Neural crest cell (in vitro differentiated cells): ENCODE measurements around the gene CGB2. TPM values are rescaled to one million over a fixed set of nuclear protein-coding genes. Genes with fewer than 3 reads are reported as not detected.
A peak's percentile ranks its signal among the peaks of the same experiment; 100 is the strongest.
"Not testable (repeated sequence)": the region's sequence is repeated elsewhere in the genome, so short reads cannot be mapped to it uniquely, and the experiment has no call there.

ENCODE experiments used
- DNase-seq: peaks from one replicate; pipeline ENCODE4 v3.0.0; 2021; ENCODE audit warnings: low read depth, mixed read lengths, low spot score
- H3K27ac Mint-ChIP-seq: one replicate; pipeline ENCODE4 v1.8.0; 2021; ENCODE audit warnings: mild to moderate bottlenecking, mixed read lengths; ENCODE audit not compliant: unreplicated experiment
- H3K27me3 Mint-ChIP-seq: 2 replicates; pipeline ENCODE4 v1.8.0; 2021; ENCODE audit warnings: low read depth, mild to moderate bottlenecking, mixed read lengths
- H3K36me3 Mint-ChIP-seq: 2 replicates; pipeline ENCODE4 v1.8.0; 2021; ENCODE audit warnings: low read depth, mild to moderate bottlenecking, mixed read lengths
- H3K4me1 Mint-ChIP-seq: 2 replicates; pipeline ENCODE4 v1.8.0; 2021; ENCODE audit warnings: mixed read lengths
- H3K4me3 Mint-ChIP-seq: one replicate; pipeline ENCODE4 v1.8.0; 2021; ENCODE audit warnings: mild to moderate bottlenecking, mixed read lengths
- H3K9me3 Mint-ChIP-seq: 2 replicates; pipeline ENCODE4 v1.8.0; 2021; ENCODE audit warnings: mixed read lengths
- total RNA-seq: library from RNA; stranded (reverse); gene quantifications from 2 replicates; pipeline ENCODE4 v1.2.1, GENCODE V29; 2021
- TF ChIP-seq, protein P1 (sequence below): fragments of 200-600 bp; sonication (generic); conservative IDR thresholded peaks from 2 replicates; pipeline ENCODE4 v1.5.0; 2021; ENCODE audit warnings: antibody characterized with exemption, mild to moderate bottlenecking

Gene CGB2
- total RNA-seq, 1 donor from 2014 or later = not detected

GRCh38 chr19:49036815-49037214 is 5.1 kb downstream of the CGB2 start, which contains the start of gene CGB1:
CGB1 (minus strand) TSS chr19:49036895; CDS start chr19:49036711, 184 bp downstream.
- H3K27me3 Mint-ChIP-seq, H3K4me3 Mint-ChIP-seq, H3K27ac Mint-ChIP-seq, H3K4me1 Mint-ChIP-seq, DNase-seq, H3K9me3 Mint-ChIP-seq, H3K36me3 Mint-ChIP-seq: not testable (repeated sequence)
- TF ChIP-seq, protein P1, sequence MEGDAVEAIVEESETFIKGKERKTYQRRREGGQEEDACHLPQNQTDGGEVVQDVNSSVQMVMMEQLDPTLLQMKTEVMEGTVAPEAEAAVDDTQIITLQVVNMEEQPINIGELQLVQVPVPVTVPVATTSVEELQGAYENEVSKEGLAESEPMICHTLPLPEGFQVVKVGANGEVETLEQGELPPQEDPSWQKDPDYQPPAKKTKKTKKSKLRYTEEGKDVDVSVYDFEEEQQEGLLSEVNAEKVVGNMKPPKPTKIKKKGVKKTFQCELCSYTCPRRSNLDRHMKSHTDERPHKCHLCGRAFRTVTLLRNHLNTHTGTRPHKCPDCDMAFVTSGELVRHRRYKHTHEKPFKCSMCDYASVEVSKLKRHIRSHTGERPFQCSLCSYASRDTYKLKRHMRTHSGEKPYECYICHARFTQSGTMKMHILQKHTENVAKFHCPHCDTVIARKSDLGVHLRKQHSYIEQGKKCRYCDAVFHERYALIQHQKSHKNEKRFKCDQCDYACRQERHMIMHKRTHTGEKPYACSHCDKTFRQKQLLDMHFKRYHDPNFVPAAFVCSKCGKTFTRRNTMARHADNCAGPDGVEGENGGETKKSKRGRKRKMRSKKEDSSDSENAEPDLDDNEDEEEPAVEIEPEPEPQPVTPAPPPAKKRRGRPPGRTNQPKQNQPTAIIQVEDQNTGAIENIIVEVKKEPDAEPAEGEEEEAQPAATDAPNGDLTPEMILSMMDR = peak; percentile 54

GRCh38 chr19:49038111-49038510 is 6.4 kb downstream of the CGB2 start:
- H3K36me3 Mint-ChIP-seq, H3K4me1 Mint-ChIP-seq, H3K4me3 Mint-ChIP-seq, DNase-seq, H3K27ac Mint-ChIP-seq, H3K27me3 Mint-ChIP-seq, H3K9me3 Mint-ChIP-seq: not testable (repeated sequence)

DNA sequence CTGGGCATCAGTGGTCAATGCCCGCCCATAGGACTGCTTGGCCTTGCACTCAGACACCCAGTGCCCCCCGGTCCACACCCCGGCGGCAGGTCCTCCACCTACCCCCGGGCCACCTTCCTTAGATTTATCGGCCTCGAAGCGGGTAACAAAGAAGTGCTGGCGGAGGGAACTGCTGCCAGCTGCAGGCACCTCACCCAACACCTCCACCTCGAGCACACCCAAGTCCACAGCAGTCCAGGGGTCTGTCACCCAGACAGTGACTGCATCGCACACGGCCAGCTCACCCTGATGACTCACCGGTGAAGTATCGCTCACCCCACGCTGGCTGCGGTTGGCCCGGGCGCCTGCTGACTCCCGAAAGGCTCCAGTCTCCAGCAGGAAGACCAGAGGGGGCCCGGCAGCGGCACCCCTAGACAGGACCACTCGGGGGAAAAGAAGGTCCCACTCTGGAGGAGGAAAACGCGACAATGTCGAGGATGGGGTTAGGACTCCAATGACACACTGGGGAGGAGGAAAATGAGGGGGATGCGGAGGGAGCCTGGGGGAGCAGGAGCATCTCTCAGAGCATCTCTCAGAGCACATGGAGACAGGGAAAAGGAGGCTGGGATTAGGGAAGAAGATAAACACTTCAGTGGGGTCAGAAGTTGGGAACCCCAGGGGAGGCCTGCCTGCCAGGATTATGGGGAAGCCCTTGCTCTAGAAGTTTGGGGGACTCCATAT is 7.0 kb downstream of the CGB2 start:
- not testable (repeated sequence) for H3K27ac Mint-ChIP-seq, H3K27me3 Mint-ChIP-seq, H3K9me3 Mint-ChIP-seq, H3K4me1 Mint-ChIP-seq, H3K4me3 Mint-ChIP-seq, DNase-seq, H3K36me3 Mint-ChIP-seq

DNA sequence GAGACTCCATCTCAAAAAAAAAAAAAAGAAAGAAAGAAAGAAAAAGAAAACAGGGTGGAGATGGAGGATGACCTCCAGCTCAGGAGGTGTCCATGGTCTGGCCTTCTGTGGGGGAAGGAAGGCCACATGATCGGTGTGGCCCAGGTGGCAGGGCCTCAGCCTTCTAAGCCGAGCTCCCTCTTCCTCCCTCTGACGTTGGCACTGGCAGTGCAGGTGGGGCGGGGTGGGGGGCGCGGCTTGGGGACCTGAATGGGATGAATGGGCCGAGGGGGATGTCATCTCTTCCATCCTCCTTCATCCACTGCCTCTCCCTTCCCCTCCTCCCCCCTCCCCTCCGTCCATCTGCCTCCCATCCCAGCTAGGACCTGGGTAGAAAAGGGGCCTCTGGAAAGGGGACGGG is 8.0 kb downstream of the CGB2 start:
- H3K4me3 Mint-ChIP-seq, DNase-seq, H3K4me1 Mint-ChIP-seq, H3K36me3 Mint-ChIP-seq, H3K9me3 Mint-ChIP-seq, H3K27ac Mint-ChIP-seq, H3K27me3 Mint-ChIP-seq: not testable (repeated sequence)

DNA sequence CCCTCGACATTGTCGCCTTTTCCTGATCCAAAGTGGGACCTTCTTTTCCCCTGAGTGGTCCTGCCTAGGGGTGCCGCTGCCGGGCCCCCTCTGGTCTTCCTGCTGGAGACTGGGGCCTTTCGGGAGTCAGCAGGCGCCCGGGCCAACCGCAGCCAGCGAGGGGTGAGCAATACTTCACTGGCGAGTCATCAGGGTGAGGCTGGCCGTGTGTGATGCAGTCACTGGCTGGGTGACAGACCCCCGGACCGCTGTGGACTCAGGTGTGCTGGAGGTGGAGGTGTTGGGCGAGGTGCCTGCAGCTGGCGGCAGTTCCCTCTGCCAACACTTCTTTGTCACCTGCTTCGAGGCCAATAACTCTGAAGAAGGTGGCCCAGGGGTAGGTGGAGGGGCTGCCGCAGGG is 10.5 kb downstream of the CGB2 start:
- H3K4me1 Mint-ChIP-seq = no peaks in the 10 kb centered on the region
- TF ChIP-seq, protein P1 = no peak
- no peak for DNase-seq
- no peak overlapping the region for H3K4me3 Mint-ChIP-seq
- H3K27me3 Mint-ChIP-seq = no peaks in the 10 kb centered on the region
- no peak overlapping the region for H3K27ac Mint-ChIP-seq
- no peaks in the 10 kb centered on the region for H3K36me3 Mint-ChIP-seq
- no peaks in the 10 kb centered on the region for H3K9me3 Mint-ChIP-seq

DNA sequence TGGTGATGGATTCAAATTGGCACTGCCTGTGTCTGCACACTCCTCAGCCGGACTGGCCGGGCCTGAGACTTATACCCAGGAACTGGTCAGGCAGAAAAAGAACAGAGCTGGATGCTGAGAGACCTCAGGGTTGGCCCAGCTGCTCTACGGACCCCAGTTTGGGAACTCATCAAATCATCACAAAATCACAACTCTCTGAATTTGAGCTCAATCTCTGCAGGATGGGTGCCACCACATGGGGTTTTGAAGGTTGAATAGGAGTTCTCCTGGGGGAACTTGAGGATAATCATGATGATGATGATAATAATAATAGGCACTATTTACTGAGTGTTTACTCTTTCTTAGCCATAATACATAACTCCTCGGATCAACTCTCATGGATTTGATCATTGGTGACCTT is 11.0 kb downstream of the CGB2 start:
- H3K4me3 Mint-ChIP-seq, H3K27ac Mint-ChIP-seq, H3K9me3 Mint-ChIP-seq, H3K36me3 Mint-ChIP-seq, DNase-seq, H3K4me1 Mint-ChIP-seq, H3K27me3 Mint-ChIP-seq: not testable (repeated sequence)

GRCh38 chr19:49043548-49043947 is 11.9 kb downstream of the CGB2 start, which contains the start of gene CGB5:
CGB5 (plus strand) TSS chr19:49043848; CDS start chr19:49044210, 362 bp downstream.
- H3K9me3 Mint-ChIP-seq, H3K27ac Mint-ChIP-seq, H3K27me3 Mint-ChIP-seq, H3K4me3 Mint-ChIP-seq, H3K36me3 Mint-ChIP-seq, H3K4me1 Mint-ChIP-seq, DNase-seq: not testable (repeated sequence)

GRCh38 chr19:49049011-49049410 is 17.3 kb downstream of the CGB2 start, which contains the start of gene CGB8:
CGB8 (minus strand) TSS chr19:49049111; CDS start chr19:49048739, 372 bp downstream.
- H3K9me3 Mint-ChIP-seq, H3K27me3 Mint-ChIP-seq, H3K36me3 Mint-ChIP-seq, H3K4me1 Mint-ChIP-seq, H3K4me3 Mint-ChIP-seq, H3K27ac Mint-ChIP-seq, DNase-seq: not testable (repeated sequence)

DNA sequence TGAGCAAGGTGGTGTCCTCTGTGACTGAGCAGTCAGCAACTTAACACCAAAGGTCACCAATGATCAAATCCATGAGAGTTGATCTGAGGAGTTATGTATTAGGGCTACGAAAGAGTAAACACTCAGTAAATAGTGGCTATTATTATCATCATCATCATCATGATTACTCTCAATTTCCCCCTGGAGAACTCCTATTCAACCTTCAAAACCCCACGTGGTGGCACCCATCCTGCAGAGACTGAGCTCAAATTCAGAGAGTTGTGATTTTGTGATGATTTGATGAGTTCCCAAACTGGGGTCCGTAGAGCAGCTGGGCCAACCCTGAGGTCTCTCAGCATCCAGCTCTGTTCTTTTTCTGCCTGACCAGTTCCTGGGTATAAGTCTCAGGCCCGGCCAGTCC is 18.1 kb downstream of the CGB2 start:
- H3K36me3 Mint-ChIP-seq, H3K4me3 Mint-ChIP-seq, H3K4me1 Mint-ChIP-seq, H3K9me3 Mint-ChIP-seq, H3K27ac Mint-ChIP-seq, H3K27me3 Mint-ChIP-seq, DNase-seq: not testable (repeated sequence)

GRCh38 chr19:49050376-49051033 is 18.8 kb downstream of the CGB2 start:
- not testable (repeated sequence) for H3K27me3 Mint-ChIP-seq, H3K27ac Mint-ChIP-seq, H3K36me3 Mint-ChIP-seq, H3K4me1 Mint-ChIP-seq, H3K4me3 Mint-ChIP-seq, H3K9me3 Mint-ChIP-seq, DNase-seq
